DND-41 (cell line): Measurements from ENCODE around the gene CDK8.

Source experiments
- ATAC-seq: fragments of 200-7000 bp; cut with Tn5 transposase; 3 replicates; pipeline ENCODE4 v1.9.1; 2021; ENCODE audit warnings: low read depth; ENCODE audit not compliant: insufficient read depth
- DNase-seq: peaks from one replicate; pipeline ENCODE4 v3.0.0-alpha.2; 2020
- H2AFZ ChIP-seq: 2 replicates; pipeline ENCODE4 v1.6.0; 2012; ENCODE audit warnings: low read depth, low read length
- H3K27ac ChIP-seq: 2 replicates; pipeline ENCODE4 v1.5.1; 2012; ENCODE audit warnings: low read length, inconsistent platforms
- H3K27me3 ChIP-seq: fragments of 200-600 bp; sonication (generic); 2 replicates; pipeline ENCODE4 v1.6.0; 2012; ENCODE audit warnings: low read length, mild to moderate bottlenecking, inconsistent platforms; ENCODE audit not compliant: insufficient read depth, poor library complexity
- H3K36me3 ChIP-seq: 2 replicates; pipeline ENCODE4 v1.5.1; 2012; ENCODE audit warnings: low read length, inconsistent platforms; ENCODE audit not compliant: insufficient read depth
- H3K4me1 ChIP-seq: 2 replicates; pipeline ENCODE4 v1.5.1; 2012; ENCODE audit warnings: mild to moderate bottlenecking, low read length; ENCODE audit not compliant: insufficient read depth
- H3K4me2 ChIP-seq: 2 replicates; pipeline ENCODE4 v1.6.0; 2012; ENCODE audit warnings: mild to moderate bottlenecking, moderate library complexity, low read length, inconsistent platforms; ENCODE audit not compliant: insufficient read depth
- H3K4me3 ChIP-seq, 2 experiments: fragments of 200-600 bp in 1 of 2; shearing (Covaris generic) in 1 of 2; 2 replicates each; pipeline ENCODE4 v1.5.1; 2012 to 2016; ENCODE audit warnings: inconsistent platforms in 2 of 2, low read length in 2 of 2, mild to moderate bottlenecking in 2 of 2, low read depth in 1 of 2, moderate library complexity in 1 of 2
- H3K79me2 ChIP-seq: 2 replicates; pipeline ENCODE4 v1.6.0; 2012; ENCODE audit warnings: low read length, inconsistent platforms; ENCODE audit not compliant: insufficient read depth
- H3K9ac ChIP-seq: 2 replicates; pipeline ENCODE4 v1.6.0; 2012; ENCODE audit warnings: low read depth, mild to moderate bottlenecking, inconsistent platforms, low read length, moderate library complexity
- H3K9me3 ChIP-seq: 2 replicates; pipeline ENCODE4 v1.5.1; 2012; ENCODE audit warnings: low read length, moderate library complexity, mild to moderate bottlenecking, inconsistent platforms; ENCODE audit not compliant: insufficient read depth, severe bottlenecking
- H4K20me1 ChIP-seq: 2 replicates; pipeline ENCODE4 v1.6.0; 2012; ENCODE audit warnings: low read length; ENCODE audit not compliant: insufficient read depth
- CTCF ChIP-seq: IDR thresholded peaks from 2 replicates; pipeline ENCODE4 v1.5.1; 2012; ENCODE audit warnings: borderline replicate concordance, low read length, moderate library complexity, mild to moderate bottlenecking; ENCODE audit not compliant: poor library complexity, severe bottlenecking; ENCODE audit errors: extremely low read depth
- EZH2 ChIP-seq: IDR thresholded peaks from 3 replicates; pipeline ENCODE4 v1.6.1; 2012; ENCODE audit warnings: borderline replicate concordance, low read depth, mild to moderate bottlenecking, moderate library complexity, low read length, inconsistent platforms; ENCODE audit not compliant: severe bottlenecking

Gene CDK8

GRCh38 chr13:26435171-26435570 lies 181.2 kb downstream of the CDK8 start:
- ATAC-seq: no peak
- Histone ChIP-seq H4K20me1 (no peaks in the 10 kb centered on the region), H3K4me2 (no peak overlapping the region), H3K27me3 (no peaks in the 10 kb centered on the region), H3K4me3 (no peak overlapping the region), H3K4me1 (no peaks in the 10 kb centered on the region), H3K9ac (no peak overlapping the region), H2AFZ (no peak overlapping the region), H3K9me3 (peaks cover 19% of the 10 kb centered on the region), H3K27ac (no peak overlapping the region), H3K36me3 (no peaks in the 10 kb centered on the region), H3K79me2 (no peaks in the 10 kb centered on the region)
- no peak for DNase-seq
- TF ChIP-seq EZH2 (no peak), CTCF (no peak)

- Histone ChIP-seq H3K9ac (no peak overlapping the region), H3K4me2 (no peak overlapping the region), H3K79me2 (no peaks in the 10 kb centered on the region), H3K27me3 (no peaks in the 10 kb centered on the region), H3K9me3 (peaks cover 19% of the 10 kb centered on the region), H3K36me3 (no peaks in the 10 kb centered on the region), H3K4me3 (no peak overlapping the region), H3K4me1 (no peaks in the 10 kb centered on the region), H4K20me1 (no peaks in the 10 kb centered on the region), H3K27ac (no peak overlapping the region), H2AFZ (no peak overlapping the region)
- no peak for ATAC-seq
- TF ChIP-seq EZH2: no peak
- TF ChIP-seq CTCF: no peak
- no peak for DNase-seq
These were observed 181.7 kb downstream of the CDK8 start for GRCh38 chr13:26435646-26436045.

GRCh38 chr13:26436914-26437313 lies 183.0 kb downstream of the CDK8 start:
- Histone ChIP-seq H3K9me3 (peaks cover 19% of the 10 kb centered on the region), H4K20me1 (no peaks in the 10 kb centered on the region), H3K4me1 (no peaks in the 10 kb centered on the region), H3K27ac (no peak overlapping the region), H3K4me3 (no peak overlapping the region), H3K4me2 (no peak overlapping the region), H2AFZ (no peak overlapping the region), H3K27me3 (no peaks in the 10 kb centered on the region), H3K36me3 (no peaks in the 10 kb centered on the region), H3K79me2 (no peaks in the 10 kb centered on the region), H3K9ac (no peak overlapping the region)
- ATAC-seq (no peak), DNase-seq (no peak)
- no peak for TF ChIP-seq CTCF
- no peak for TF ChIP-seq EZH2

- H3K27me3 ChIP-seq: no peaks in the 10 kb centered on the region
- H2AFZ ChIP-seq: no peak overlapping the region
- no peaks in the 10 kb centered on the region for H3K79me2 ChIP-seq
- no peak overlapping the region for H3K9ac ChIP-seq
- TF ChIP-seq CTCF (no peak), EZH2 (no peak)
- peaks cover 19% of the 10 kb centered on the region for H3K9me3 ChIP-seq
- H3K27ac ChIP-seq: no peak overlapping the region
- no peaks in the 10 kb centered on the region for H4K20me1 ChIP-seq
- ATAC-seq: no peak
- H3K36me3 ChIP-seq: no peaks in the 10 kb centered on the region
- no peak overlapping the region for H3K4me2 ChIP-seq
- no peak overlapping the region for H3K4me3 ChIP-seq
- no peak for DNase-seq
- H3K4me1 ChIP-seq: no peaks in the 10 kb centered on the region
These were observed 186.2 kb downstream of the CDK8 start for GRCh38 chr13:26440111-26440510.
